H1 (cell line): ENCODE measurements around the gene MAFG. TPM values are rescaled to one million over a fixed set of nuclear protein-coding genes. Genes with fewer than 3 reads are reported as not detected.

Experiments used
- SP1 ChIP-seq: IDR thresholded peaks from 2 replicates; pipeline ENCODE4 v1.6.1; 2011; ENCODE audit warnings: low read depth, low read length
- polyA plus RNA-seq, 7 experiments: library from polyadenylated mRNA; depleted of rRNA in 3 of 7; stranded (reverse) in 5 of 7; unstranded in 2 of 7; fragments of >200 nt in 5 of 7; fragments of 200-250 nt in 2 of 7; gene quantifications; 1 replicate in 5 of 7; 2 replicates in 1 of 7; 4 replicates in 1 of 7; pipeline versions ENCODE4 v1.2.1 to v1.2.3, GENCODE V29; 2011 to 2013; ENCODE audit warnings: missing spikeins in 2 of 7, mixed read lengths in 2 of 7
- total RNA-seq: library from RNA; stranded (reverse); fragmentation: NEBNext Ultra II Directional; extraction: Animal tissue kit (Norgen Biotek cat#: 25700); gene quantifications from 2 replicates; pipeline ENCODE4 v1.2.1, GENCODE V29; 2021
- TF ChIP-seq, protein P1 (sequence below): IDR thresholded peaks from 2 replicates; pipeline ENCODE4 v1.6.1; 2012; ENCODE audit warnings: low read length, inconsistent platforms

MAFG gene
- total and polyA plus RNA-seq, 2 of the 8 experiments (the other 6 are each of a cell fraction or from before 2014, with no cell fraction given): 25.5 to 26.9 TPM

- TF ChIP-seq, protein P1, sequence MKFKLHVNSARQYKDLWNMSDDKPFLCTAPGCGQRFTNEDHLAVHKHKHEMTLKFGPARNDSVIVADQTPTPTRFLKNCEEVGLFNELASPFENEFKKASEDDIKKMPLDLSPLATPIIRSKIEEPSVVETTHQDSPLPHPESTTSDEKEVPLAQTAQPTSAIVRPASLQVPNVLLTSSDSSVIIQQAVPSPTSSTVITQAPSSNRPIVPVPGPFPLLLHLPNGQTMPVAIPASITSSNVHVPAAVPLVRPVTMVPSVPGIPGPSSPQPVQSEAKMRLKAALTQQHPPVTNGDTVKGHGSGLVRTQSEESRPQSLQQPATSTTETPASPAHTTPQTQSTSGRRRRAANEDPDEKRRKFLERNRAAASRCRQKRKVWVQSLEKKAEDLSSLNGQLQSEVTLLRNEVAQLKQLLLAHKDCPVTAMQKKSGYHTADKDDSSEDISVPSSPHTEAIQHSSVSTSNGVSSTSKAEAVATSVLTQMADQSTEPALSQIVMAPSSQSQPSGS: no peak
- TF ChIP-seq SP1: no peak
- TF ChIP-seq, all 59 proteins: peak for 4
These were observed 24.7 kb downstream of the MAFG start (continued) for GRCh38 chr17:81902653-81903414.
